ENCODE data around the gene MICAL2.

GRCh38 chr11:12074529-12075195 is 35.7 kb upstream of the MICAL2 start:
- TF ChIP-seq CTCF (IDR thresholded peaks at IDR 0.05 in 2 of 3, conservative IDR thresholded peaks at IDR 0.05 in 1 of 3; ENCODE audit: control insufficient read depth in 2 of 3, extremely low read depth in 1 of 3, insufficient read depth in 1 of 3, low read depth in 3 of 3, low read length in 3 of 3) = no peak
- TF ChIP-seq HSF1 (IDR thresholded peaks at IDR 0.05; ENCODE audit: low read depth, low read length) = no peak
- TF ChIP-seq MAX (IDR thresholded peaks at IDR 0.05; ENCODE audit: low read depth, low read length) = no peak
- no peak for TF ChIP-seq BCL3 (IDR thresholded peaks at IDR 0.05; ENCODE audit: borderline replicate concordance, insufficient read depth, low read depth, low read length, poor library complexity, severe bottlenecking)
- no peak for TF ChIP-seq IRF3 (IDR thresholded peaks at IDR 0.05)
- TF ChIP-seq SUZ12 (IDR thresholded peaks at IDR 0.05; ENCODE audit: unreplicated experiment) = no peak
- no peak for TF ChIP-seq CBX5 (IDR thresholded peaks at IDR 0.05; ENCODE audit: low read depth)
- no peak for TF ChIP-seq RCOR1 (conservative IDR thresholded peaks at IDR 0.05; ENCODE audit: low read depth, low read length)
- no peak for TF ChIP-seq HDAC2 (IDR thresholded peaks at IDR 0.05)
- no peak for TF ChIP-seq SMC3 (IDR thresholded peaks at IDR 0.05; ENCODE audit: borderline replicate concordance, low read length)
